A549 (cell line): ENCODE data around the gene PAQR7.

Source experiments
- TP53 ChIP-seq: fragments of 250-450 bp; sonication (Bioruptor Pico); IDR thresholded peaks from 2 replicates; pipeline ENCODE4 v1.5.0; 2021; ENCODE audit warnings: mild to moderate bottlenecking, moderate library complexity
- TF ChIP-seq, protein P1 (sequence below): fragments of >200 bp; sonication (Bioruptor Twin); formaldehyde crosslinking; IDR thresholded peaks from 3 replicates; pipeline ENCODE4 v1.5.1; 2016

DNA sequence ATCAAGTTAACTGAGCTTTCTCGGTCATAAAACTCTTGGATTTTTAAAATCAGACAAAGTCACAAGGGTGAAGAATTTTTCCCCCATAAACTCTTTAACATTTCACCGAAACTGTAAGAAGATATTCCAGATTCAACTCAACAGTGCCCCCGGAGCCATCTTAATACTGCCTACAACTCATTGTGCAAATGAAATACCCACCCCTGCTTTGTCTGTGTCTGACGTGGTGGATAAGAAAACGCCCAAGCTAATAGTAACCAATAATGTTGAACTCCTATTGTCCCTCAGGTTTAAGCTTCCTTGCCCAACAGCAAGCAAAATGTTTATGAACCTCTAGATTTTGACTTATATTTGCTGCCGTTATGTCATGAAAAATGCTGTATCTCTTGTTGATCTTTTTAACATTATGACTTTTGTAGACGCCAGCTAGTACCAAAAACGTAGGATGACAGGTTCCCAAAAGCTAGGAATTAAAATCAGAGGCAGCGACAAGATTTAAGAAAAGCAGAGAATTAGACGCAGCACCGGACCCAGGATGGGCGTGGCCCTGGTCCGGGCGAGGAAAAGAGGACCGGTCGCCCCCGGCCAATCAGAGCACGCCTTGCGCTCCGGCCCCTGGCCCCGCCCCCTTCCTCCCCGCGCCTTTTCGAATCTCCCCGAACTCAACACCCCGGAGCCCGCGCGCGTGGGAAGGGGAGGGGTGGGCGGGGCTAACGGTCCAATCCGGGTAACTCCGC, 29.6 kb upstream of the PAQR7 start:
- TF ChIP-seq, protein P1, sequence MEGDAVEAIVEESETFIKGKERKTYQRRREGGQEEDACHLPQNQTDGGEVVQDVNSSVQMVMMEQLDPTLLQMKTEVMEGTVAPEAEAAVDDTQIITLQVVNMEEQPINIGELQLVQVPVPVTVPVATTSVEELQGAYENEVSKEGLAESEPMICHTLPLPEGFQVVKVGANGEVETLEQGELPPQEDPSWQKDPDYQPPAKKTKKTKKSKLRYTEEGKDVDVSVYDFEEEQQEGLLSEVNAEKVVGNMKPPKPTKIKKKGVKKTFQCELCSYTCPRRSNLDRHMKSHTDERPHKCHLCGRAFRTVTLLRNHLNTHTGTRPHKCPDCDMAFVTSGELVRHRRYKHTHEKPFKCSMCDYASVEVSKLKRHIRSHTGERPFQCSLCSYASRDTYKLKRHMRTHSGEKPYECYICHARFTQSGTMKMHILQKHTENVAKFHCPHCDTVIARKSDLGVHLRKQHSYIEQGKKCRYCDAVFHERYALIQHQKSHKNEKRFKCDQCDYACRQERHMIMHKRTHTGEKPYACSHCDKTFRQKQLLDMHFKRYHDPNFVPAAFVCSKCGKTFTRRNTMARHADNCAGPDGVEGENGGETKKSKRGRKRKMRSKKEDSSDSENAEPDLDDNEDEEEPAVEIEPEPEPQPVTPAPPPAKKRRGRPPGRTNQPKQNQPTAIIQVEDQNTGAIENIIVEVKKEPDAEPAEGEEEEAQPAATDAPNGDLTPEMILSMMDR, result no peak
- no peak for TF ChIP-seq TP53 (CRISPR knock-in tag)
